Measurements from ENCODE around the gene CASP3. TPM values are rescaled to one million over a fixed set of nuclear protein-coding genes. Genes with fewer than 3 reads are reported as not detected.
A peak's percentile ranks its signal among the peaks of the same experiment; 100 is the strongest.
"Not testable (repeated sequence)": the region's sequence is repeated elsewhere in the genome, so short reads cannot be mapped to it uniquely, and the experiment has no call there.

The CASP3 gene
- total and polyA plus RNA-seq, 4 donors, result 37.5 to 62.1 (median 47.6) TPM

- no peaks in the 10 kb centered on the region for H3K4me1 ChIP-seq (ENCODE audit: control insufficient read depth, insufficient read depth, low read length)
- H3K36me3 ChIP-seq (ENCODE audit: control insufficient read depth, insufficient read depth, low read length), result peaks cover 5% of the 10 kb centered on the region
- WGBS (ENCODE audit: insufficient coverage), result 91% methylated on average over 7 of the region's 7 CpGs
- H3K27me3 ChIP-seq (ENCODE audit: control insufficient read depth, insufficient read depth, low read length), result no peaks in the 10 kb centered on the region
- H3K27ac ChIP-seq (ENCODE audit: low read depth, low read length), result no peak overlapping the region
- no peak overlapping the region for H3K4me3 ChIP-seq (ENCODE audit: low read depth, low read length)
- H3K9me3 ChIP-seq (ENCODE audit: control insufficient read depth, insufficient read depth, low read length), result no peaks in the 10 kb centered on the region
- no peak for DNase-seq (ENCODE audit: low read depth in 4 of 6, low spot score in 6 of 6)
Observed at GRCh38 chr4:184624972-184625554, 24.2 kb downstream of the CASP3 start.

- H3K4me3 ChIP-seq (ENCODE audit: low read depth, low read length); H3K9me3 ChIP-seq (ENCODE audit: control insufficient read depth, insufficient read depth, low read length); H3K27ac ChIP-seq (ENCODE audit: low read depth, low read length); DNase-seq (ENCODE audit: low read depth in 4 of 6, low spot score in 6 of 6); H3K27me3 ChIP-seq (ENCODE audit: control insufficient read depth, insufficient read depth, low read length); H3K4me1 ChIP-seq (ENCODE audit: control insufficient read depth, insufficient read depth, low read length); H3K36me3 ChIP-seq (ENCODE audit: control insufficient read depth, insufficient read depth, low read length): not testable (repeated sequence)
- WGBS (ENCODE audit: insufficient coverage), result 100% methylated on average over 3 of the region's 3 CpGs
Observed at GRCh38 chr4:184624504-184624903, 24.7 kb downstream of the CASP3 start.

DNA sequence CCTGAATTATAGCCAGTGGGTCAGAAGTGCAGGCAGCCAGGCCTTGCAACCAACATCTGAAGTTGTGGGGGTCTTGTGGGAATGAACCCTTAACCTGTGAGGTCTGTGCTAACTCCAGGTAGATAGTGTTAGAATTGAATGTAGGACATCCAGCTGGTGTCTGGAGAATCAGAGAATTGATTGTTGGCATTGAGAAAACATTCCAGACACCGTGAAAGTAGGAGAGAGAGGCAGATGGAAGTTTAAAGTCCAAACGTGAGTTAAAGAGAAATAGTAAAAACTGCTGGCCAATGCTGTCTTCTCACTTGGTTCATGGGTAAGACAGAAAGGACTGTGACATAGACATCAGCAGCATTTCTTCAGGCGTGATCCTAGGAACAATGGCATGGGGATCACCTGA, 27.7 kb downstream of the CASP3 start:
- WGBS (ENCODE audit: insufficient coverage), result 90% methylated on average over 3 of the region's 3 CpGs

GRCh38 chr4:184620212-184620867, 28.9 kb downstream of the CASP3 start:
- Histone ChIP-seq H3K4me3 (ENCODE audit: low read depth, low read length) (no peak overlapping the region), H3K36me3 (ENCODE audit: control insufficient read depth, insufficient read depth, low read length) (peaks cover 2% of the 10 kb centered on the region), H3K27ac (ENCODE audit: low read depth, low read length) (no peak overlapping the region), H3K27me3 (ENCODE audit: control insufficient read depth, insufficient read depth, low read length) (no peaks in the 10 kb centered on the region), H3K4me1 (ENCODE audit: control insufficient read depth, insufficient read depth, low read length) (no peaks in the 10 kb centered on the region), H3K9me3 (ENCODE audit: control insufficient read depth, insufficient read depth, low read length) (no peaks in the 10 kb centered on the region)
- WGBS (ENCODE audit: insufficient coverage), result 99% methylated on average over 9 of the region's 11 CpGs
- DNase-seq (ENCODE audit: low read depth in 4 of 6, low spot score in 6 of 6), result no peak

More for the DNA sequence above, 27.7 kb downstream of the CASP3 start:
- H3K9me3 ChIP-seq (ENCODE audit: control insufficient read depth, insufficient read depth, low read length), result no peaks in the 10 kb centered on the region
- DNase-seq (ENCODE audit: low read depth in 4 of 6, low spot score in 6 of 6), result no peak
- H3K4me1 ChIP-seq (ENCODE audit: control insufficient read depth, insufficient read depth, low read length), result no peaks in the 10 kb centered on the region
- no peaks in the 10 kb centered on the region for H3K27me3 ChIP-seq (ENCODE audit: control insufficient read depth, insufficient read depth, low read length)
- H3K27ac ChIP-seq (ENCODE audit: low read depth, low read length), result no peak overlapping the region
- H3K36me3 ChIP-seq (ENCODE audit: control insufficient read depth, insufficient read depth, low read length), result peaks cover 2% of the 10 kb centered on the region
- H3K4me3 ChIP-seq (ENCODE audit: low read depth, low read length), result no peak overlapping the region

- no peaks in the 10 kb centered on the region for H3K27me3 ChIP-seq (ENCODE audit: control insufficient read depth, insufficient read depth, low read length)
- no peaks in the 10 kb centered on the region for H3K4me1 ChIP-seq (ENCODE audit: control insufficient read depth, insufficient read depth, low read length)
- H3K27ac ChIP-seq (ENCODE audit: low read depth, low read length), result no peak overlapping the region
- no peaks in the 10 kb centered on the region for H3K36me3 ChIP-seq (ENCODE audit: control insufficient read depth, insufficient read depth, low read length)
- H3K4me3 ChIP-seq (ENCODE audit: low read depth, low read length), result no peak overlapping the region
- peaks cover 5% of the 10 kb centered on the region for H3K9me3 ChIP-seq (ENCODE audit: control insufficient read depth, insufficient read depth, low read length)
- DNase-seq (ENCODE audit: low read depth in 4 of 6, low spot score in 6 of 6), result peak in 1 of 6 donors; percentile 4
- 89% methylated on average over 8 of the region's 9 CpGs for WGBS (ENCODE audit: insufficient coverage)
Observed at GRCh38 chr4:184617600-184618196, 31.5 kb downstream of the CASP3 start.

DNA sequence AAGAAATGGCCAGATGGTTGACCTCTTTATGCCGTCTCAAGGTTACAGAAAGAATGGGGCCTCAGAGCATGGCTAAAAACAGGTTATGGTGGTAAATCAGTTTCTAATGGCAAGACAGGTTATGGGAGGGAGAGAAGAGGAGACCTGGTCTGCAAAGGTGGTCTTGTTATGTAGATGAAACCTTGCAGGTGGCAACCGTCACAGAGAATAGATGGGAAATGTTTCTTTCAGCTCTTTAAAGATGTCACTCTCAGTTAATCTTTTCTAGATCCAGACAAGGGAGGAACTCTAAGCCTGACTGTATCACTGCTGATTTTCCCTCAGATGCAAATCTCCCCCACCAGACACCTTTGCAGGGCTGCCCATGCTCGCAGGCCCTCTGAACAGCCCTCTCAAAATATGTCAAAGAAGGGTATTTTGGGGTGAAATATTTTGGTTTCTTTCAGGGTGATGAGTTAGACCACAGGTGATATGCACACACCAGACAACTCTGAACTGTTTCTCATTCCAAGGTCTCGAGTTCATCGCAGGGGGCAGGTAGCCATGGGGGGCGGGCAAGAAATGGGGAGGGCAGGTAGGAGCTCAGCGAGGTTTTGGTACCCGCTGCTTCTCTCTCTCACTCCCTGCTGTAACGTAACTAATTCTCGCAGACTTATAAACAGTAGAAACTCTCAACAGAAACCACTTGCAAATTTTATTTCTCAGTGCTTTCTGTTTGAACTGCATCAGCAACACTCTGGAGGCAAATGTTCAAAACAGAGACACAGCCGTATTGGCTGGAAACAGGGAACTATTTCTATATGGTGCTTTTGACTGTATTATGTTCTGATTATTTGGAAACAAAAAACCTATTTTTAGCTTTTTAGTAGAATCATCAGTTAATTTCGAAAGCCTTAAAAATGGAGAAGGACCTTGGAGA, 32.4 kb downstream of the CASP3 start:
- no peak for DNase-seq (ENCODE audit: low read depth in 4 of 6, low spot score in 6 of 6)
- Histone ChIP-seq H3K4me1 (ENCODE audit: control insufficient read depth, insufficient read depth, low read length) (no peaks in the 10 kb centered on the region), H3K27ac (ENCODE audit: low read depth, low read length) (no peak overlapping the region), H3K4me3 (ENCODE audit: low read depth, low read length) (no peak overlapping the region), H3K27me3 (ENCODE audit: control insufficient read depth, insufficient read depth, low read length) (no peaks in the 10 kb centered on the region), H3K9me3 (ENCODE audit: control insufficient read depth, insufficient read depth, low read length) (peaks cover 5% of the 10 kb centered on the region), H3K36me3 (ENCODE audit: control insufficient read depth, insufficient read depth, low read length) (no peaks in the 10 kb centered on the region)
- WGBS (ENCODE audit: insufficient coverage), result 77% methylated on average over 6 of the region's 12 CpGs

DNA sequence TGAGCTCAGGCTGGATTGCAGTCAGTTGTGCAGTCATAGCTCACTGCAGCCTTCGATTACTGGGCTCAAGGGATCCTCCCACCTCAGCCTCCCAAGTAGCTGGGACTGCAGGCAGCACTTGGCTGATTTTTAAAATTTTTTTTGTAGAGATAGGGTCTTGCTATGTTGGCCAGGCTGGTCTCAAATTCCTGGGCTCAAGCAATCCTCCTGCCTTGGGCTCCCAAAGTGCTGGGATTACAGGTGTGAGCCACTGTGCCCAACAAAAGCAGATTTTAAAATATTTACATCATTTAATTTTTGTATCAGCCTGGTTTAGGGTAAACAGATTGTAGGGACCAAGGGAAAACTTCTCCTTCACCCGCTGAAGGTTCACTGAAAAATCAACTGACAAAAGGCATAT, 33.1 kb downstream of the CASP3 start:
- H3K36me3 ChIP-seq (ENCODE audit: control insufficient read depth, insufficient read depth, low read length); DNase-seq (ENCODE audit: low read depth in 4 of 6, low spot score in 6 of 6); H3K9me3 ChIP-seq (ENCODE audit: control insufficient read depth, insufficient read depth, low read length); H3K27me3 ChIP-seq (ENCODE audit: control insufficient read depth, insufficient read depth, low read length); H3K4me3 ChIP-seq (ENCODE audit: low read depth, low read length); H3K27ac ChIP-seq (ENCODE audit: low read depth, low read length); H3K4me1 ChIP-seq (ENCODE audit: control insufficient read depth, insufficient read depth, low read length): not testable (repeated sequence)
- WGBS (ENCODE audit: insufficient coverage), result no CpG with 5 or more reads among the region's 2 CpGs

DNA sequence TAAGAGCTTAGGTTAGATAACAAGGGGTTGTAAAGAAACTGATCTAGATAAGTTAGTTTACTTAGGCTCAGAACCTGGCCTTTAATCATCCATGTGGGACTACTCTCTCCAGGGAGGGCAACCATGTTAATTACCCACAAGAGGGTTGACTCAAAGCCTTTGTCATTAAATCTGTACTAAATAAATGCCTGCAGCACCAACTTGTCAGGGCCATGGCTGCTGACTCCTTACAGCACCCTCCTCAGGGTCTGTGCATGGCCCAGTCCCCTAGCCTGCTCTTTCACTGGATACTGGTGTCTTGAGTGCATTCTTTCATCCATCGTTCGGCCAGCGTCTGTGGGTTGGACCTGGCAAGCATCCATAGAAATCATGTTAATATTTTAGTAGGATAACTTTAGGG, 34.7 kb downstream of the CASP3 start:
- WGBS (ENCODE audit: insufficient coverage), result no CpG with 5 or more reads among the region's 3 CpGs

DNA sequence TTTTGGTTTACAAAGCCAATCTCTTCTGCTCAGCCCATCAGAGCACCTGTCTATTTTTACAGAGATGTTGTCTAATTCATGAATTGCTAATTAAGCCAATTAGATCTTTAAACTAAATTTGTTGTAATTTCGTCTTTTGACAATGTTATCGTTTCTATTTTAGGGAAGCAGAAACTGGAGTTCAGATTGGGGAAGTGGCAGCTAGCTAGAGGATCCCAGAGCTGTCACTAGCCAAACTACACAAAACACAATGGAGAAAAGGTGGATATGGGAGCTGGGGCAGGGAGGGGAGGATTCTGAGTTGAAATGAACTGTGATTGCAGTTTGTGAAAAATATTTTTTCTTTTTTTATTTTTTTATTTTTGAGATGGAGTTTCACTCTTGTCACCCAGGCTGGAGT, 35.8 kb downstream of the CASP3 start:
- WGBS (ENCODE audit: insufficient coverage), result no CpG with 5 or more reads among the region's 2 CpGs

More for the DNA sequence above, 34.7 kb downstream of the CASP3 start:
- Histone ChIP-seq H3K4me1 (ENCODE audit: control insufficient read depth, insufficient read depth, low read length) (no peaks in the 10 kb centered on the region), H3K9me3 (ENCODE audit: control insufficient read depth, insufficient read depth, low read length) (peaks cover 5% of the 10 kb centered on the region), H3K36me3 (ENCODE audit: control insufficient read depth, insufficient read depth, low read length) (no peaks in the 10 kb centered on the region), H3K27ac (ENCODE audit: low read depth, low read length) (no peak overlapping the region), H3K27me3 (ENCODE audit: control insufficient read depth, insufficient read depth, low read length) (no peaks in the 10 kb centered on the region), H3K4me3 (ENCODE audit: low read depth, low read length) (no peak overlapping the region)
- no peak for DNase-seq (ENCODE audit: low read depth in 4 of 6, low spot score in 6 of 6)

More for the DNA sequence above, 35.8 kb downstream of the CASP3 start:
- Histone ChIP-seq H3K9me3 (ENCODE audit: control insufficient read depth, insufficient read depth, low read length) (peaks cover 5% of the 10 kb centered on the region), H3K36me3 (ENCODE audit: control insufficient read depth, insufficient read depth, low read length) (no peaks in the 10 kb centered on the region), H3K27me3 (ENCODE audit: control insufficient read depth, insufficient read depth, low read length) (no peaks in the 10 kb centered on the region), H3K4me1 (ENCODE audit: control insufficient read depth, insufficient read depth, low read length) (no peaks in the 10 kb centered on the region), H3K27ac (ENCODE audit: low read depth, low read length) (no peak overlapping the region), H3K4me3 (ENCODE audit: low read depth, low read length) (no peak overlapping the region)
- DNase-seq (ENCODE audit: low read depth in 4 of 6, low spot score in 6 of 6), result no peak

Data from spinal cord (tissue), 10 donors.